Measurements from ENCODE around the gene NLK.

- no peak for TF ChIP-seq MAFG (CRISPR knock-in tag; IDR thresholded peaks at IDR 0.05)
- TF ChIP-seq ZNF17 (CRISPR knock-in tag; IDR thresholded peaks at IDR 0.05): no peak
- no peak for TF ChIP-seq ZNF260 (CRISPR knock-in tag; IDR thresholded peaks at IDR 0.05; ENCODE audit: borderline replicate concordance, low read depth)
- no peak for TF ChIP-seq ADNP (CRISPR knock-in tag; IDR thresholded peaks at IDR 0.05)
- TF ChIP-seq IRF2 (CRISPR knock-in tag; IDR thresholded peaks at IDR 0.05): no peak
- TF ChIP-seq, protein P1, sequence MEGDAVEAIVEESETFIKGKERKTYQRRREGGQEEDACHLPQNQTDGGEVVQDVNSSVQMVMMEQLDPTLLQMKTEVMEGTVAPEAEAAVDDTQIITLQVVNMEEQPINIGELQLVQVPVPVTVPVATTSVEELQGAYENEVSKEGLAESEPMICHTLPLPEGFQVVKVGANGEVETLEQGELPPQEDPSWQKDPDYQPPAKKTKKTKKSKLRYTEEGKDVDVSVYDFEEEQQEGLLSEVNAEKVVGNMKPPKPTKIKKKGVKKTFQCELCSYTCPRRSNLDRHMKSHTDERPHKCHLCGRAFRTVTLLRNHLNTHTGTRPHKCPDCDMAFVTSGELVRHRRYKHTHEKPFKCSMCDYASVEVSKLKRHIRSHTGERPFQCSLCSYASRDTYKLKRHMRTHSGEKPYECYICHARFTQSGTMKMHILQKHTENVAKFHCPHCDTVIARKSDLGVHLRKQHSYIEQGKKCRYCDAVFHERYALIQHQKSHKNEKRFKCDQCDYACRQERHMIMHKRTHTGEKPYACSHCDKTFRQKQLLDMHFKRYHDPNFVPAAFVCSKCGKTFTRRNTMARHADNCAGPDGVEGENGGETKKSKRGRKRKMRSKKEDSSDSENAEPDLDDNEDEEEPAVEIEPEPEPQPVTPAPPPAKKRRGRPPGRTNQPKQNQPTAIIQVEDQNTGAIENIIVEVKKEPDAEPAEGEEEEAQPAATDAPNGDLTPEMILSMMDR (CRISPR knock-in tag; IDR thresholded peaks at IDR 0.05): no peak
- TF ChIP-seq POLR2AphosphoS5 (IDR thresholded peaks at IDR 0.05; ENCODE audit: low read depth, low read length): no peak
- TF ChIP-seq ZFP36 (IDR thresholded peaks at IDR 0.05; ENCODE audit: borderline replicate concordance, low read depth, low read length, partially characterized antibody): no peak
Measured at GRCh38 chr17:28053725-28054124, 11.2 kb downstream of the NLK start.
